Activated CD8-positive, alpha-beta T cell treated with anti-CD3 and anti-CD28 coated beads for 36 hours (primary cell): ENCODE results near the gene CCNI. TPM values are rescaled to one million over a fixed set of nuclear protein-coding genes. Genes with fewer than 3 reads are reported as not detected.

Experiments used
- ATAC-seq: fragments of 200-7000 bp; cut with Tn5 transposase; one replicate; pipeline ENCODE4 v1.10.0; 2021; ENCODE audit warnings: mild to moderate bottlenecking, moderate library complexity
- CTCF ChIA-PET: fragments of 350-600 bp; sonication (Branson Sonifier 250); formaldehyde crosslinking; loops from one replicate; lab custom pipeline; 2021; ENCODE audit warnings: antibody characterized with exemption; lab: Charles Lee
- POLR2A ChIA-PET: fragments of 350-600 bp; sonication (Branson Sonifier 250); formaldehyde crosslinking; loops from one replicate; lab custom pipeline; 2021; ENCODE audit warnings: antibody characterized with exemption; lab: Charles Lee
- DNase-seq: peaks from one replicate; pipeline ENCODE4 v3.0.0-alpha.2; 2020
- H3K27ac Mint-ChIP-seq: one replicate; pipeline ENCODE4 v1.8.0; 2021; ENCODE audit warnings: mild to moderate bottlenecking, mixed read lengths
- H3K27me3 Mint-ChIP-seq: one replicate; pipeline ENCODE4 v1.8.0; 2021; ENCODE audit warnings: mixed read lengths
- H3K36me3 Mint-ChIP-seq: one replicate; pipeline ENCODE4 v1.8.0; 2021; ENCODE audit warnings: low read depth, mixed read lengths
- H3K4me1 Mint-ChIP-seq: one replicate; pipeline ENCODE4 v1.8.0; 2021; ENCODE audit warnings: low read depth, mixed read lengths
- H3K4me3 Mint-ChIP-seq: one replicate; pipeline ENCODE4 v1.8.0; 2021; ENCODE audit warnings: mild to moderate bottlenecking, moderate library complexity, mixed read lengths
- H3K9me3 Mint-ChIP-seq: one replicate; pipeline ENCODE4 v1.8.0; 2021; ENCODE audit warnings: mixed read lengths
- CTCF ChIP-seq: fragments of 200-600 bp; IDR thresholded peaks from one replicate; pipeline ENCODE4 v1.8.0; 2022; ENCODE audit warnings: antibody characterized with exemption, mild to moderate bottlenecking
- intact Hi-C: fragments of 100-400 bp; cut with micrococcal nuclease; formaldehyde crosslinking; loops from one replicate; pipeline ENCODE4 v1.10.0; 2022
- total RNA-seq, 2 experiments: library from RNA; stranded (reverse); gene quantifications; one replicate each; pipeline ENCODE4 v1.2.3, GENCODE V29; 2021

The CCNI gene
- total RNA-seq, 2 experiments from 2014 or later: 257 to 272 TPM

DNA sequence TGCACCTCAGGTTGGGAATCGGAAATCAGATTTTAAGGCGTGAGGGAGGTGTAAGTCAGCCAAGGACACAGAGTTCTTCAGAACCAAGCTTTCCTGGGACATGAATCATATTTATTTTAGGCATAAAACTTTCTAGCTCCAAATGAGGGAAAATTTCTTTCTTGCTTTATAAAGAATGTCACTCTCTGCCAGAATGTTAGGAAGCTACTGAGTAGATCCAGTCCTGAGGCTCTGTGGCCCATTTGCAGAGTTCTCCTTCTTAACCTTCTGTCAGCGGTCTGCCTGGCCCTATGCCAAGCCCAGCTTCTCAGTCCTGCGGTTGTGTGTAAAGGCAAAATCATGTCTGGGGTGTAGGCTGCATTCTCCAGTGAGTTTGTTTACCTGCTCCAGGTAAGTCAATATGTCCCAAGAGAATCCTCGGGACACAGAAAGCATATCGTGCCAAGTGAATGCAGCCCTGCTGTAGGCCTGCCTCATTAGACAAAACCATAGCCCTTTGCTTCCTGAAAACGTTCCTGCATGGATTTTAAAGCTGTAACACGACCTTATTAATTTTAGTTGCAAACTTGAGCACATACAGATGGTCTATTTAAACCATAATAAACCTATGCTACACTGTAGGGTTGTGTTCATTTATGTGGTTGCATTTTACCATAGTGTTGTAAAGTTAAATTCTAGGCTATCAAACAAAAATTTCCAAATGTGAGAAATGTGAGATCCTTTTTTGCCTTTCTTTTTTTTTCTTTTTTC lies 29.2 kb upstream of the CCNI start:
- no peak for TF ChIP-seq CTCF
- POLR2A ChIA-PET: interaction anchor here (0.8 kb wide), 1 partner anchor 19 kb away, joined by 3 read pairs; no protein-coding TSS in a partner anchor
- ATAC-seq (no peak), DNase-seq (no peak)
- intact Hi-C loops: no loop called here
- H3K4me3 Mint-ChIP-seq: no peak overlapping the region
- peaks cover 3% of the 10 kb centered on the region for H3K27me3 Mint-ChIP-seq
- no peaks in the 10 kb centered on the region for H3K9me3 Mint-ChIP-seq
- H3K27ac Mint-ChIP-seq: no peak overlapping the region
- no peaks in the 10 kb centered on the region for H3K36me3 Mint-ChIP-seq
- CTCF ChIA-PET: interaction anchor here (0.8 to 3.3 kb wide), 2 partner anchors 10 to 53 kb away, joined by 3 to 23 read pairs; no protein-coding TSS in a partner anchor
- peaks cover 6% of the 10 kb centered on the region for H3K4me1 Mint-ChIP-seq

DNA sequence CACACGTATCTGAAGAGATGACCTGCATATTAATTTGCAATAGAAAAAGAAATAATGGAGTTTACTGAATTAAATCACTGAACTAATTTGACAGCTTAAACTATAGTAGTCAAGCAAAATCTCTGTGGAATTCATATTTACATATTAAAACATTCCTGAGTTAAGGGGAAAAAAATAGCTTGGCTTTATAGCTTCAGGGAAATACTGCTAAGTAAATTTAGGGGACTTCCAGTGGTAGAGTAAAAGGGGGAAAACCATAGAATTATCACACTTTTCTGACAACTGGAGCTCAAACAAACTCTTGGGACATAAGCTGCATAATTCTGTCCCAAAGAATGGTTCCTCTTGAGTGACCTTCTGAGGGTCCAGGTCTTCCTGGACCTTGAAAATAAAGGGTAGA lies 28.6 kb upstream of the CCNI start:
- TF ChIP-seq CTCF: no peak
- H3K4me1 Mint-ChIP-seq: peaks cover 6% of the 10 kb centered on the region
- DNase-seq (no peak), ATAC-seq (no peak)
- H3K9me3 Mint-ChIP-seq: no peaks in the 10 kb centered on the region
- ChIA-PET POLR2A (interaction anchor here (0.8 kb wide), 1 partner anchor 18 kb away, joined by 3 read pairs; no protein-coding TSS in a partner anchor), CTCF (interaction anchor here (0.8 to 3.3 kb wide), 3 partner anchors 9 to 99 kb away, joined by 3 to 23 read pairs (median 3); no protein-coding TSS in a partner anchor)
- no peaks in the 10 kb centered on the region for H3K36me3 Mint-ChIP-seq
- no peak overlapping the region for H3K4me3 Mint-ChIP-seq
- peaks cover 3% of the 10 kb centered on the region for H3K27me3 Mint-ChIP-seq
- intact Hi-C loops: no loop called here
- H3K27ac Mint-ChIP-seq: no peak overlapping the region

- DNase-seq (no peak), ATAC-seq (no peak)
- POLR2A ChIA-PET: no interaction called here
- intact Hi-C loops: no loop called here
- H3K36me3 Mint-ChIP-seq: no peaks in the 10 kb centered on the region
- no peak overlapping the region for H3K4me3 Mint-ChIP-seq
- H3K27ac Mint-ChIP-seq: no peak overlapping the region
- CTCF ChIA-PET: interaction anchor here (0.7 to 3.1 kb wide), 3 partner anchors 10 to 103 kb away, joined by 3 to 20 read pairs (median 3); no protein-coding TSS in a partner anchor
- TF ChIP-seq CTCF: no peak
- H3K27me3 Mint-ChIP-seq: no peaks in the 10 kb centered on the region
- no peaks in the 10 kb centered on the region for H3K9me3 Mint-ChIP-seq
- peaks cover 12% of the 10 kb centered on the region for H3K4me1 Mint-ChIP-seq
Measured at GRCh38 chr4:77100234-77100633, 24.4 kb upstream of the CCNI start.

GRCh38 chr4:77097611-77098010 lies 21.8 kb upstream of the CCNI start:
- TF ChIP-seq CTCF: no peak
- no peak for DNase-seq

More at GRCh38 chr4:77097611-77098010, 21.8 kb upstream of the CCNI start:
- Mint-ChIP-seq H3K9me3 (no peaks in the 10 kb centered on the region), H3K27me3 (no peaks in the 10 kb centered on the region), H3K27ac (no peak overlapping the region), H3K4me1 (peaks cover 16% of the 10 kb centered on the region), H3K4me3 (no peak overlapping the region), H3K36me3 (no peaks in the 10 kb centered on the region)
- ATAC-seq: no peak
- ChIA-PET CTCF (interaction anchor here (0.9 to 7.7 kb wide), 4 partner anchors 9 to 105 kb away, joined by 3 to 183 read pairs (median 4); no protein-coding TSS in a partner anchor), POLR2A (interaction anchor here (0.7 to 1.0 kb wide), 2 partner anchors 8 to 1518 kb away, joined by 4 read pairs; no protein-coding TSS in a partner anchor)
- intact Hi-C loops: no loop called here
